Panc1 (cell line): Measurements from ENCODE around the gene APOBR. TPM values are rescaled to one million over a fixed set of nuclear protein-coding genes. Genes with fewer than 3 reads are reported as not detected.
"Not testable (repeated sequence)": the region's sequence is repeated elsewhere in the genome, so short reads cannot be mapped to it uniquely, and the experiment has no call there.

Source experiments
- ATAC-seq: fragments of 200-7000 bp; cut with Tn5 transposase; 2 replicates; pipeline ENCODE4 v1.9.1; 2020; ENCODE audit warnings: mild to moderate bottlenecking, moderate library complexity
- BruUV-seq: library from RNA; stranded (reverse); fragments of 400-500 nt; replicated peaks from 2 replicates; lab custom pipeline; 2021; lab: Mats Ljungman, UMichigan
- CTCF ChIA-PET: fragments of 300-600 bp; sonication (Branson Sonifier 250); formaldehyde crosslinking; loops from one replicate; lab custom pipeline; 2022; ENCODE audit warnings: antibody characterized with exemption; lab: Charles Lee
- POLR2A ChIA-PET: fragments of 300-600 bp; sonication (Branson Sonifier 250); formaldehyde crosslinking; loops from one replicate; lab custom pipeline; 2022; ENCODE audit warnings: antibody characterized with exemption; lab: Charles Lee
- DNase-seq: peaks from one replicate; pipeline ENCODE4 v3.0.0-alpha.2; 2010; ENCODE audit warnings: low read depth, low spot score
- H3K27ac ChIP-seq: 2 replicates; pipeline ENCODE4 v1.5.1; 2011; ENCODE audit warnings: mild to moderate bottlenecking, low read length, inconsistent platforms
- H3K27me3 ChIP-seq: fragments of 200-500 bp; sonication (Bioruptor generic); 2 replicates; pipeline ENCODE4 v1.6.0; 2014; ENCODE audit warnings: low read length, inconsistent platforms; ENCODE audit not compliant: control insufficient read depth, insufficient read depth
- H3K36me3 ChIP-seq: fragments of 200-500 bp; sonication (Bioruptor generic); 2 replicates; pipeline ENCODE4 v1.5.1; 2014; ENCODE audit warnings: inconsistent platforms, mild to moderate bottlenecking, low read length, moderate library complexity; ENCODE audit not compliant: control insufficient read depth, insufficient read depth
- H3K4me1 ChIP-seq: 2 replicates; pipeline ENCODE4 v1.5.1; 2011; ENCODE audit warnings: inconsistent platforms, mild to moderate bottlenecking, low read length, moderate library complexity; ENCODE audit not compliant: control insufficient read depth, insufficient read depth
- H3K4me3 ChIP-seq, 2 experiments: 2 replicates each; pipeline ENCODE4 v1.5.1; 2011 to 2012; ENCODE audit warnings: low read depth in 2 of 2, low read length in 2 of 2, mild to moderate bottlenecking in 2 of 2, inconsistent platforms in 1 of 2, moderate library complexity in 1 of 2
- H3K9me3 ChIP-seq: fragments of 200-500 bp; sonication (Bioruptor generic); 2 replicates; pipeline ENCODE4 v1.5.1; 2014; ENCODE audit warnings: low read depth, mild to moderate bottlenecking, inconsistent platforms, low read length, moderate library complexity; ENCODE audit not compliant: control insufficient read depth, insufficient read depth
- POLR2AphosphoS5 ChIP-seq: IDR thresholded peaks from 2 replicates; pipeline ENCODE4 v1.6.1; 2012; ENCODE audit warnings: mild to moderate bottlenecking, low read depth, low read length, moderate library complexity
- SIN3A ChIP-seq: IDR thresholded peaks from 2 replicates; pipeline ENCODE4 v1.6.1; 2012; ENCODE audit warnings: low read depth, mild to moderate bottlenecking, low read length, moderate library complexity, borderline replicate concordance; ENCODE audit not compliant: insufficient read depth
- TCF7L2 ChIP-seq: IDR thresholded peaks from 2 replicates; pipeline ENCODE4 v1.6.1; 2011; ENCODE audit warnings: mild to moderate bottlenecking, low read depth, low read length, inconsistent platforms
- in situ Hi-C: cut with HindIII; loops from 2 replicates; pipeline ENCODE4 v1.10.0; 2016; ENCODE audit warnings: low sequenced_read_pairs, low pct_unique_long_range_greater_than_20kb
- intact Hi-C: fragments of 100-400 bp; cut with micrococcal nuclease; formaldehyde crosslinking; loops from one replicate; pipeline ENCODE4 v1.10.0; 2022; ENCODE audit not compliant: unreplicated experiment
- total RNA-seq: library from RNA; stranded (reverse); gene quantifications from one replicate; pipeline ENCODE4 v1.2.1, GENCODE V29; 2021; ENCODE audit not compliant: unreplicated experiment
- TF ChIP-seq, protein P1 (sequence below), 2 experiments: IDR thresholded peaks; 2 replicates each; pipeline ENCODE4 v1.6.1; 2011 to 2012; ENCODE audit warnings: low read depth in 2 of 2, control low read depth in 1 of 2, low read length in 1 of 2, mild to moderate bottlenecking in 1 of 2, moderate library complexity in 1 of 2; ENCODE audit not compliant: insufficient read depth in 1 of 2
- TF ChIP-seq, protein P2 (sequence below): fragments of 450-650 bp; IDR thresholded peaks from 2 replicates; pipeline ENCODE4 v1.5.1; 2017; ENCODE audit warnings: mild to moderate bottlenecking

The APOBR gene
- total RNA-seq, 1 experiment from 2014 or later: 0.13 TPM

- CTCF ChIA-PET: no interaction called here
- POLR2A ChIA-PET: no interaction called here
- no peak for DNase-seq
Measured at GRCh38 chr16:28499854-28500253, 5.4 kb downstream of the APOBR start.

DNA sequence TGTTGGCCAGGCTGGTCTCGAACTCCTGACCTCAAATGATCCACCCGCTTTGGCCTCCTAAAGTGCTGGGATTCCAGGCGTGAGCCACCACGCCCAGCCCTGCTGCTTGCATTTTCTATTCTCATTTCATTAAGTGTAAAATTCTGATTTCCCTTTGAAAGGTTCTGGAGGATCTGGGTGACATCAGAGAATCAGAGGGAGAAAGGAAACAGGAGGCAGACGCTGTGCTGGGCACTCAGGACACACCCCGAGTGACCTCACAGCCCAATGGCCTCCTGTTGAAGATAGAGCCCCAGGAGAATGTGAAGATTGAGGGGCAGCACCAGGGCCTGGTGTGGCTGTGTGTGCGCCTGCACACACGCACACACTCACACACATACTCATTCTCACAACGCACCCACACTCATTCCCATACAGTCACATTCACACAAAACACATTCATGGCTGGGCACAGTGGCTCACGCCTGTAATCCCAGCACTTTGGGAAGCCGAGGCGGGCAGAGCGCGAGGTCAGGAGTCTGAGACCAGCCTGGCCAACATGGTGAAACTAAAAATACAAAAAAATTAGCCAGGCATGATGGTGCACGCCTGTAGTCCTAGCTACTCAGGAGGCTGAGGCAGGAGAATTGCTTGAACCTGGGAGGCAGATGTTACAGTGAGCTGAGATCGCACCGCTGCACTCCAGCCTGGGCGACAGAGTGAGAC lies 6.2 kb downstream of the APOBR start:
- H3K27ac ChIP-seq, CTCF ChIA-PET, in situ Hi-C loops, intact Hi-C loops, DNase-seq, BruUV-seq, H3K27me3 ChIP-seq, ATAC-seq, H3K4me3 ChIP-seq, POLR2A ChIA-PET, H3K36me3 ChIP-seq, H3K4me1 ChIP-seq, H3K9me3 ChIP-seq: not testable (repeated sequence)

More at GRCh38 chr16:28499854-28500253, 5.4 kb downstream of the APOBR start:
- intact Hi-C loops: no loop called here
- Histone ChIP-seq H3K4me1 (0 out of 2 replicates have a peak, but pooled peaks cover 3% of the 10 kb centered on the region), H3K4me3 (no peak overlapping the region), H3K9me3 (no peaks in the 10 kb centered on the region), H3K27me3 (no peaks in the 10 kb centered on the region), H3K36me3 (no peaks in the 10 kb centered on the region), H3K27ac (no peak overlapping the region)
- in situ Hi-C loops: no loop called here
- TF ChIP-seq TCF7L2 (no peak), SIN3A (no peak), POLR2AphosphoS5 (no peak)
- TF ChIP-seq, protein P1, sequence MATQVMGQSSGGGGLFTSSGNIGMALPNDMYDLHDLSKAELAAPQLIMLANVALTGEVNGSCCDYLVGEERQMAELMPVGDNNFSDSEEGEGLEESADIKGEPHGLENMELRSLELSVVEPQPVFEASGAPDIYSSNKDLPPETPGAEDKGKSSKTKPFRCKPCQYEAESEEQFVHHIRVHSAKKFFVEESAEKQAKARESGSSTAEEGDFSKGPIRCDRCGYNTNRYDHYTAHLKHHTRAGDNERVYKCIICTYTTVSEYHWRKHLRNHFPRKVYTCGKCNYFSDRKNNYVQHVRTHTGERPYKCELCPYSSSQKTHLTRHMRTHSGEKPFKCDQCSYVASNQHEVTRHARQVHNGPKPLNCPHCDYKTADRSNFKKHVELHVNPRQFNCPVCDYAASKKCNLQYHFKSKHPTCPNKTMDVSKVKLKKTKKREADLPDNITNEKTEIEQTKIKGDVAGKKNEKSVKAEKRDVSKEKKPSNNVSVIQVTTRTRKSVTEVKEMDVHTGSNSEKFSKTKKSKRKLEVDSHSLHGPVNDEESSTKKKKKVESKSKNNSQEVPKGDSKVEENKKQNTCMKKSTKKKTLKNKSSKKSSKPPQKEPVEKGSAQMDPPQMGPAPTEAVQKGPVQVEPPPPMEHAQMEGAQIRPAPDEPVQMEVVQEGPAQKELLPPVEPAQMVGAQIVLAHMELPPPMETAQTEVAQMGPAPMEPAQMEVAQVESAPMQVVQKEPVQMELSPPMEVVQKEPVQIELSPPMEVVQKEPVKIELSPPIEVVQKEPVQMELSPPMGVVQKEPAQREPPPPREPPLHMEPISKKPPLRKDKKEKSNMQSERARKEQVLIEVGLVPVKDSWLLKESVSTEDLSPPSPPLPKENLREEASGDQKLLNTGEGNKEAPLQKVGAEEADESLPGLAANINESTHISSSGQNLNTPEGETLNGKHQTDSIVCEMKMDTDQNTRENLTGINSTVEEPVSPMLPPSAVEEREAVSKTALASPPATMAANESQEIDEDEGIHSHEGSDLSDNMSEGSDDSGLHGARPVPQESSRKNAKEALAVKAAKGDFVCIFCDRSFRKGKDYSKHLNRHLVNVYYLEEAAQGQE (IDR thresholded peaks at IDR 0.05; ENCODE audit: insufficient read depth in 1 of 2, low read depth in 2 of 2, low read length in 1 of 2): no peak
- TF ChIP-seq, protein P2, sequence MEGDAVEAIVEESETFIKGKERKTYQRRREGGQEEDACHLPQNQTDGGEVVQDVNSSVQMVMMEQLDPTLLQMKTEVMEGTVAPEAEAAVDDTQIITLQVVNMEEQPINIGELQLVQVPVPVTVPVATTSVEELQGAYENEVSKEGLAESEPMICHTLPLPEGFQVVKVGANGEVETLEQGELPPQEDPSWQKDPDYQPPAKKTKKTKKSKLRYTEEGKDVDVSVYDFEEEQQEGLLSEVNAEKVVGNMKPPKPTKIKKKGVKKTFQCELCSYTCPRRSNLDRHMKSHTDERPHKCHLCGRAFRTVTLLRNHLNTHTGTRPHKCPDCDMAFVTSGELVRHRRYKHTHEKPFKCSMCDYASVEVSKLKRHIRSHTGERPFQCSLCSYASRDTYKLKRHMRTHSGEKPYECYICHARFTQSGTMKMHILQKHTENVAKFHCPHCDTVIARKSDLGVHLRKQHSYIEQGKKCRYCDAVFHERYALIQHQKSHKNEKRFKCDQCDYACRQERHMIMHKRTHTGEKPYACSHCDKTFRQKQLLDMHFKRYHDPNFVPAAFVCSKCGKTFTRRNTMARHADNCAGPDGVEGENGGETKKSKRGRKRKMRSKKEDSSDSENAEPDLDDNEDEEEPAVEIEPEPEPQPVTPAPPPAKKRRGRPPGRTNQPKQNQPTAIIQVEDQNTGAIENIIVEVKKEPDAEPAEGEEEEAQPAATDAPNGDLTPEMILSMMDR: no peak
- no peak for ATAC-seq
- no TSS peak for BruUV-seq
